Measurements from ENCODE around the gene MFRP.

MFRP gene

GRCh38 chr11:119337581-119338317 is 8.8 kb downstream of the MFRP start:
- no peak for DNase-seq (ENCODE audit: low spot score)

- no peak for DNase-seq (ENCODE audit: low spot score)
Observed at GRCh38 chr11:119336744-119337469, 9.6 kb downstream of the MFRP start.

GRCh38 chr11:119335655-119336543 is 10.6 kb downstream of the MFRP start:
- DNase-seq (ENCODE audit: low spot score): no peak

GRCh38 chr11:119335091-119335654 is 11.3 kb downstream of the MFRP start:
- no peak for DNase-seq (ENCODE audit: low spot score)

GRCh38 chr11:119334174-119334930 is 12.2 kb downstream of the MFRP start, which contains the start of gene RNF26:
RNF26 (plus strand) TSS chr11:119334527; CDS start chr11:119335123, 596 bp downstream.
- DNase-seq (ENCODE audit: low spot score): peak; percentile 97

GRCh38 chr11:119332111-119332765 is 14.3 kb downstream of the MFRP start:
- DNase-seq (ENCODE audit: low spot score): no peak

GRCh38 chr11:119330237-119330636 is 16.3 kb downstream of the MFRP start:
- no peak for DNase-seq (ENCODE audit: low spot score)

GRCh38 chr11:119329320-119329719 is 17.2 kb downstream of the MFRP start:
- no peak for DNase-seq (ENCODE audit: low spot score)

- no peak for DNase-seq (ENCODE audit: low spot score)
Observed at GRCh38 chr11:119324189-119324588, 22.3 kb downstream of the MFRP start.

- peak; percentile 82 for DNase-seq (ENCODE audit: low spot score)
Observed at GRCh38 chr11:119323532-119324033, 22.9 kb downstream of the MFRP start.

- DNase-seq (ENCODE audit: low spot score): no peak
Observed at GRCh38 chr11:119322921-119323531, 23.5 kb downstream of the MFRP start.

GRCh38 chr11:119322360-119322739 is 24.2 kb downstream of the MFRP start:
- no peak for DNase-seq (ENCODE audit: low spot score)

- DNase-seq (ENCODE audit: low spot score): peak; percentile 38
Observed at GRCh38 chr11:119320776-119321524, 25.6 kb downstream of the MFRP start.

- DNase-seq (ENCODE audit: low spot score): no peak
Observed at GRCh38 chr11:119320240-119320775, 26.2 kb downstream of the MFRP start.

- no peak for DNase-seq (ENCODE audit: low spot score)
Observed at GRCh38 chr11:119319700-119320239, 26.7 kb downstream of the MFRP start.

- DNase-seq (ENCODE audit: low spot score): no peak
Observed at GRCh38 chr11:119319136-119319699, 27.3 kb downstream of the MFRP start.

- peak; percentile 24 for DNase-seq (ENCODE audit: low spot score)
Observed at GRCh38 chr11:119318240-119319135, 28.0 kb downstream of the MFRP start.

Measured in CD4-positive, alpha-beta T cell treated with Interleukin-2 at 100 ng/mL for 4 hours (primary cell).